ENCODE measurements around the gene FCHSD2.

- no peak for TF ChIP-seq CTCF (optimal IDR thresholded peaks at IDR 0.05 in 1 of 3, IDR thresholded peaks at IDR 0.05 in 1 of 3, conservative IDR thresholded peaks at IDR 0.05 in 1 of 3; ENCODE audit: extremely low read depth in 1 of 3, insufficient read depth in 2 of 3, low read length in 3 of 3)
- no peak for TF ChIP-seq EZH2 (IDR thresholded peaks at IDR 0.05; ENCODE audit: low read length)
These were observed 1.1 kb downstream of the FCHSD2 start for GRCh38 chr11:73141031-73141308.
